Lung (tissue), 16 donors: ENCODE measurements around the gene FMR1. TPM values are rescaled to one million over a fixed set of nuclear protein-coding genes. Genes with fewer than 3 reads are reported as not detected.
A peak's percentile ranks its signal among the peaks of the same experiment; 100 is the strongest.

Experiments used
- ATAC-seq: fragments of 200-7000 bp; cut with Tn5 transposase; one replicate; pipeline ENCODE4 v1.9.1; 2020; ENCODE audit warnings: moderate number of reproducible peaks; ENCODE audit not compliant: insufficient read depth, low FRiP score
- DNase-seq, 3 donors: peaks; one replicate each; pipeline ENCODE4 v3.0.0-alpha.2; 2013 to 2017
- H3K27ac ChIP-seq, 2 donors: one replicate each; pipeline ENCODE4 v1.5.1; 2013; ENCODE audit warnings: mild to moderate bottlenecking in 2 of 2, moderate library complexity in 2 of 2, control low read depth in 1 of 2, inconsistent platforms in 1 of 2, low read depth in 1 of 2, low read length in 1 of 2
- H3K27me3 ChIP-seq, 3 donors: one replicate each; pipeline ENCODE4 v1.5.1; 2013; ENCODE audit warnings: low read length in 2 of 3; ENCODE audit not compliant: control insufficient read depth in 3 of 3, insufficient read depth in 3 of 3
- H3K36me3 ChIP-seq, 4 donors: one replicate each; pipeline ENCODE4 v1.5.1; 2013; ENCODE audit warnings: low read length in 4 of 4, mild to moderate bottlenecking in 1 of 4, moderate library complexity in 1 of 4; ENCODE audit not compliant: control insufficient read depth in 4 of 4, insufficient read depth in 4 of 4
- H3K4me1 ChIP-seq, 5 donors: one replicate each; pipeline ENCODE4 v1.5.1; 2013; ENCODE audit warnings: low read length in 5 of 5, mild to moderate bottlenecking in 2 of 5, moderate library complexity in 1 of 5; ENCODE audit not compliant: control insufficient read depth in 5 of 5, insufficient read depth in 5 of 5
- H3K4me3 ChIP-seq: one replicate; pipeline ENCODE4 v1.5.1; 2013; ENCODE audit warnings: mild to moderate bottlenecking, control low read depth, moderate library complexity
- H3K9ac ChIP-seq, 2 donors: one replicate each; pipeline ENCODE4 v1.5.1; 2013; ENCODE audit warnings: low read length in 2 of 2, control low read depth in 1 of 2; ENCODE audit not compliant: insufficient read depth in 1 of 2
- H3K9me3 ChIP-seq, 4 donors: one replicate each; pipeline ENCODE4 v1.5.1; 2013; ENCODE audit warnings: low read length in 3 of 4, mild to moderate bottlenecking in 1 of 4, moderate library complexity in 1 of 4; ENCODE audit not compliant: control insufficient read depth in 4 of 4, insufficient read depth in 3 of 4
- CTCF ChIP-seq: IDR thresholded peaks from 2 replicates; pipeline ENCODE4 v1.5.1; 2012; ENCODE audit warnings: mild to moderate bottlenecking; ENCODE audit errors: control extremely low read depth, extremely low read depth
- WGBS, 2 donors: extraction: QIAGEN DNeasy Blood & Tissue Kit; methylation state at CpG; one replicate each; pipeline ENCODE4 v1.1.7; 2013; 5-methylcytosine and 5-hydroxymethylcytosine counted together
- long read RNA-seq, 5 donors: transcript quantifications; one replicate each; lab custom pipeline, GENCODE V29; 2026
- polyA plus RNA-seq, 2 donors: library from polyadenylated mRNA; stranded (reverse); fragments of 200-250 nt; gene quantifications; one replicate each; pipeline ENCODE4 v1.2.1, GENCODE V29; 2013
- total RNA-seq, 2 donors: library from RNA; depleted of rRNA in 1 of 2; stranded (reverse); fragments of >200 nt in 1 of 2; gene quantifications; one replicate each; pipeline ENCODE4 v1.2.1, GENCODE V29; 2014 to 2021
- donor health status: control.
- donor health status: control.
- donor health status: Bipolar disorder and iron deficiency.
- donor health status: healthy.
- donor health status: DM: yes; HTN: yes; CAD: no.

FMR1 gene
- total RNA-seq (100 to 1,000 TPM in 1 of 2 donors, 10 to 100 TPM in 1; 36.6 to 105 TPM), polyA plus RNA-seq (10 to 100 TPM; 18.4 to 24.8 TPM)
- long read RNA-seq, donor 1, full-length matches to known transcripts, result 2 of 2 reads
- long read RNA-seq, donor 1, partial matches to known transcripts, result 0 of 2 reads
- long read RNA-seq, donor 1, other reads (novel, unspliced or antisense), result 0 of 2 reads
- long read RNA-seq, donor 2, result 0 reads
- long read RNA-seq, donor 3, partial matches to known transcripts, result 7 of 7 reads
- long read RNA-seq, donor 3, other reads (novel, unspliced or antisense), result 0 of 7 reads
- long read RNA-seq, donor 4, partial matches to known transcripts, result 0 of 1 reads
- long read RNA-seq, donor 4, other reads (novel, unspliced or antisense), result 0 of 1 reads
- long read RNA-seq, donor 5, full-length matches to known transcripts, result 7 of 7 reads
- long read RNA-seq, donor 5, partial matches to known transcripts, result 0 of 7 reads
- long read RNA-seq, donor 5, other reads (novel, unspliced or antisense), result 0 of 7 reads

GRCh38 chrX:147911192-147912022 lies at the start of gene FMR1:
Gene FMR1 (plus strand): TSS chrX:147911919. CDS start chrX:147912180, 261 bp downstream.
- TF ChIP-seq CTCF, result no peak
- Histone ChIP-seq H3K27me3 (no peaks in the 10 kb centered on the region), H3K4me3 (peak within 1 kb of the TSS; percentile 89), H3K4me1 (peaks cover 0 to 6% (median 0%) of the 10 kb centered on the region in 5 donors), H3K9me3 (peaks cover 0 to 2% (median 0%) of the 10 kb centered on the region in 4 donors), H3K9ac (peak within 1 kb of the TSS; percentile 76 to 84), H3K36me3 (no peaks in the 10 kb centered on the region), H3K27ac (peak within 1 kb of the TSS; percentile 85 to 97)
- peak; percentile 85 for ATAC-seq
- peak; percentile 93 to 95 (median 94) for DNase-seq
- WGBS, 2 donors, result 11 to 46% methylated on average over 38 to 66 of the region's 66 CpGs

- ATAC-seq (no peak), DNase-seq (peak in 1 of 3 donors; percentile 22)
- 62 to 79% methylated on average over 7 of the region's 7 CpGs for WGBS, 2 donors
- Histone ChIP-seq H3K4me1 (no peaks in the 10 kb centered on the region), H3K4me3 (no peak overlapping the region), H3K27me3 (no peaks in the 10 kb centered on the region), H3K9ac (no peak overlapping the region), H3K9me3 (peaks cover 0 to 4% (median 1%) of the 10 kb centered on the region in 4 donors), H3K36me3 (no peaks in the 10 kb centered on the region), H3K27ac (no peak overlapping the region)
- TF ChIP-seq CTCF, result no peak
Measured at GRCh38 chrX:147875866-147876596, 35.7 kb upstream of the FMR1 start.

- Histone ChIP-seq H3K27me3 (no peaks in the 10 kb centered on the region), H3K4me3 (no peak overlapping the region), H3K27ac (no peak overlapping the region), H3K9me3 (peaks cover 0 to 3% (median 0%) of the 10 kb centered on the region in 4 donors), H3K4me1 (no peaks in the 10 kb centered on the region), H3K36me3 (no peaks in the 10 kb centered on the region), H3K9ac (no peak overlapping the region)
- no peak for TF ChIP-seq CTCF
- 81 to 93% methylated on average over 4 of the region's 4 CpGs for WGBS, 2 donors
- no peak for ATAC-seq
- no peak for DNase-seq
Measured at GRCh38 chrX:147876849-147877646, 34.7 kb upstream of the FMR1 start.
